ENCODE results near the gene CTDSPL. TPM values are rescaled to one million over a fixed set of nuclear protein-coding genes. Genes with fewer than 3 reads are reported as not detected.
A peak's percentile ranks its signal among the peaks of the same experiment; 100 is the strongest.

CTDSPL gene
- total RNA-seq, 2 donors from 2014 or later, result 59.3 to 60.3 TPM

GRCh38 chr3:37892927-37893600, 31.4 kb downstream of the CTDSPL start:
- H3K4me3 ChIP-seq, result no peak overlapping the region
- no peaks in the 10 kb centered on the region for H3K9me3 ChIP-seq
- intact Hi-C loops (cut with DNase I), result no loop called here
- no peaks in the 10 kb centered on the region for H3K27me3 ChIP-seq (replicated peaks; ENCODE audit: insufficient read depth)
- H3K36me3 ChIP-seq, result no peaks in the 10 kb centered on the region
- no peak for DNase-seq (ENCODE audit: low spot score)
- peak; percentile 7 for TF ChIP-seq POLR2AphosphoS5 (IDR thresholded peaks at IDR 0.05)
- TF ChIP-seq POLR2A (IDR thresholded peaks at IDR 0.05), result no peak
- no peak overlapping the region for H3K27ac ChIP-seq
- peaks cover 13% of the 10 kb centered on the region for H3K4me1 ChIP-seq (replicated peaks)
- 31% methylated on average over 3 of the region's 3 CpGs for WGBS

- no peaks in the 10 kb centered on the region for H3K9me3 ChIP-seq
- no peaks in the 10 kb centered on the region for H3K36me3 ChIP-seq
- intact Hi-C loops (cut with DNase I), result no loop called here
- H3K27me3 ChIP-seq (replicated peaks; ENCODE audit: insufficient read depth), result no peaks in the 10 kb centered on the region
- DNase-seq (ENCODE audit: low spot score), result no peak
- whole genome bisulfite sequencing, result 43% methylated on average over 2 of the region's 2 CpGs
- H3K27ac ChIP-seq, result no peak overlapping the region
- no peak overlapping the region for H3K4me3 ChIP-seq
- H3K4me1 ChIP-seq (replicated peaks), result peaks cover 15% of the 10 kb centered on the region
- no peak for TF ChIP-seq CTCF (IDR thresholded peaks at IDR 0.05)
- TF ChIP-seq POLR2AphosphoS5 (IDR thresholded peaks at IDR 0.05), result no peak
- no peak for TF ChIP-seq POLR2A (IDR thresholded peaks at IDR 0.05)
These were observed 35.1 kb downstream of the CTDSPL start for GRCh38 chr3:37896827-37897226.

GRCh38 chr3:37897763-37898162, 36.1 kb downstream of the CTDSPL start:
- TF ChIP-seq CTCF (IDR thresholded peaks at IDR 0.05) (no peak), POLR2A (IDR thresholded peaks at IDR 0.05) (no peak), POLR2AphosphoS5 (IDR thresholded peaks at IDR 0.05) (no peak)
- intact Hi-C loops (cut with DNase I), result no loop called here
- DNase-seq (ENCODE audit: low spot score), result no peak
- 31% methylated on average over 6 of the region's 6 CpGs for WGBS
- no peaks in the 10 kb centered on the region for H3K36me3 ChIP-seq
- H3K4me1 ChIP-seq (replicated peaks), result peaks cover 10% of the 10 kb centered on the region
- no peaks in the 10 kb centered on the region for H3K9me3 ChIP-seq
- H3K27ac ChIP-seq, result no peak overlapping the region
- H3K4me3 ChIP-seq, result no peak overlapping the region
- H3K27me3 ChIP-seq (replicated peaks; ENCODE audit: insufficient read depth), result no peaks in the 10 kb centered on the region

- no peaks in the 10 kb centered on the region for H3K9me3 ChIP-seq
- 61% methylated on average over 3 of the region's 3 CpGs for WGBS
- TF ChIP-seq POLR2AphosphoS5 (IDR thresholded peaks at IDR 0.05) (no peak), POLR2A (IDR thresholded peaks at IDR 0.05) (no peak), CTCF (IDR thresholded peaks at IDR 0.05) (no peak)
- peaks cover 5% of the 10 kb centered on the region for H3K4me1 ChIP-seq (replicated peaks)
- intact Hi-C loops (cut with DNase I), result no loop called here
- no peaks in the 10 kb centered on the region for H3K27me3 ChIP-seq (replicated peaks; ENCODE audit: insufficient read depth)
- DNase-seq (ENCODE audit: low spot score), result no peak
- H3K4me3 ChIP-seq, result no peak overlapping the region
- no peak overlapping the region for H3K27ac ChIP-seq
- no peaks in the 10 kb centered on the region for H3K36me3 ChIP-seq
These were observed 36.7 kb downstream of the CTDSPL start for GRCh38 chr3:37898424-37898823.

- H3K9me3 ChIP-seq, result no peaks in the 10 kb centered on the region
- intact Hi-C loops (cut with DNase I), result no loop called here
- H3K4me3 ChIP-seq, result no peak overlapping the region
- no peak for DNase-seq (ENCODE audit: low spot score)
- WGBS, result 88% methylated on average over 3 of the region's 3 CpGs
- no peaks in the 10 kb centered on the region for H3K27me3 ChIP-seq (replicated peaks; ENCODE audit: insufficient read depth)
- TF ChIP-seq CTCF (IDR thresholded peaks at IDR 0.05), result no peak
- no peak for TF ChIP-seq POLR2A (IDR thresholded peaks at IDR 0.05)
- TF ChIP-seq POLR2AphosphoS5 (IDR thresholded peaks at IDR 0.05), result no peak
- peaks cover 5% of the 10 kb centered on the region for H3K4me1 ChIP-seq (replicated peaks)
- no peak overlapping the region for H3K27ac ChIP-seq
- no peaks in the 10 kb centered on the region for H3K36me3 ChIP-seq
These were observed 37.5 kb downstream of the CTDSPL start for GRCh38 chr3:37899101-37899707.

Measured in prostate gland (tissue), 2 donors.